GM12891 (cell line): ENCODE measurements around the gene PAX3.

Experiments
- DNase-seq: peaks from one replicate; pipeline ENCODE4 v3.0.0; 2011; ENCODE audit warnings: low spot score; ENCODE audit not compliant: insufficient read length
- FAIRE-seq: peaks from 2 replicates; lab custom pipeline; 2011; peaks lifted over from hg19 to GRCh38; lab: Jason Lieb, UNC
- PAX5 ChIP-seq: IDR thresholded peaks from 2 replicates; pipeline ENCODE4 v1.6.1; 2011; ENCODE audit warnings: low read length, moderate library complexity, mild to moderate bottlenecking; ENCODE audit not compliant: insufficient read depth, severe bottlenecking
- POLR2A ChIP-seq: IDR thresholded peaks from 2 replicates; pipeline ENCODE4 v1.6.1; 2011; ENCODE audit warnings: low read depth, low read length, control low read depth
- POLR2AphosphoS5 ChIP-seq: IDR thresholded peaks from 2 replicates; pipeline ENCODE4 v1.6.1; 2011; ENCODE audit warnings: low read depth, low read length, control low read depth
- POU2F2 ChIP-seq: IDR thresholded peaks from 2 replicates; pipeline ENCODE4 v1.6.1; 2011; ENCODE audit warnings: low read depth, mild to moderate bottlenecking, control low read depth, low read length, moderate library complexity
- SPI1 ChIP-seq: IDR thresholded peaks from 2 replicates; pipeline ENCODE4 v1.6.1; 2011; ENCODE audit warnings: low read depth, low read length, control low read depth
- TAF1 ChIP-seq: IDR thresholded peaks from 2 replicates; pipeline ENCODE4 v1.6.1; 2011; ENCODE audit warnings: low read depth, low read length, control low read depth

The PAX3 gene

DNA sequence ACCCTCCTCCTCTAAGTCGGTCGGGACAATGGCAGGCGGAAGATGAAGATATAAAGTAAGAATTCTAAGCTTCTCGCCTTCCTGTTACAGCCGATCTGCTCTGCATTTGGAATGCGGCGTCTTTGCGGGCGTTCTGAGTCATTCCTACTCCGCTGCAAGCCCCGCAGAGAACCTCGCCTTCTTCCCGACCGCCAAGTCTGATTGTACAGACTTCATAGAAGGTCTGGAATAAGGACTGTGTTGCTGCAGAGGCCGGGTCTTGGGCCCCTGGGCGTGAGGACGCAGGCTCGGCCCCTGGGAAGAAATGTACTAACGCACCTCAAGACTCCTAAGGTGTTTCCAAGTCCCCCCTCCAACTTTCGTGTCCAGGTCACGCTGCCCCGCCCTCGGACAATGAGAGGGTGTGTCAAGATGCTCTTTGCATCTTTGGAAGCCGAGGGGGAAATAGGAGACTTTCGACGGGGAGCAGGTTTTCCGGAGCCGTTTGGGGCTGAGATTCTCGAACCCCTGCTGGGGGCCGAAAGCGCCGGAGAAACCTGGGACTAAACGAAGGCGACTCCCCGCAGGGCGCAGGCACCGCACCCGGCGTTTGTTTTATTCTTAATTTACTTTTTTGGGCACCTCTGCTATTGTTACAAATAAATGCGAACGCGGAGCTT is 12.7 kb upstream of the PAX3 start:
- FAIRE-seq (no peak), DNase-seq (no peak)
- TF ChIP-seq POLR2A: no peak
- no peak for TF ChIP-seq POLR2AphosphoS5
- TF ChIP-seq SPI1: no peak
- no peak for TF ChIP-seq PAX5
- TF ChIP-seq POU2F2: no peak
- no peak for TF ChIP-seq TAF1

DNA sequence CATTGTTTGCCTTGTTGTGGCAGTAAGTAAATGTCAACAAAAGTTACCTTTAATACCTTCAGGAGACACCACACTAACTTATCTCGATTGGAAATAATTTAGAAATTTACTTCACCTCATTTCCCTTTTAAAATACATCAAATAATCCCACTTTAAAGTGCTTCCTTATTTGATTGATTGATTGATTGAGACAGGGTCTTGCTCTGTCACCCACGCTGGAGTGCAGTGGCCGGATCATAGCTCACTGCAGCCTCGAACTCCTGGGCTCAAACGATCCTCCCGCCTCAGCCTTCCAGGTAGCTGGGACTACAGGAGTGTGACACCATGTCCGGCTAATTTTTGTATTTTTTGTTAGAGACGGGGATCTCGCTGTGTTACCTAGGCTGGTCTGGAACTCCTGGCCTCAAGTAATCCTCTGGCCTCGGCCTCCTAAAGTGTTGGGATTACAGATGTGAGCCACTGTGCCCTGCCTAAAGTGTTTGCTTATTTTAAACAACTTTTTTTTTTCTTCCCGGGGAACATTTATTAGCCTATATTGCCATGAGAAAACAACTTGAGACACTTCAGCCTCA is 12.0 kb upstream of the PAX3 start:
- FAIRE-seq (no peak), DNase-seq (no peak)
- TF ChIP-seq PAX5 (no peak), POU2F2 (no peak), SPI1 (no peak)

DNA sequence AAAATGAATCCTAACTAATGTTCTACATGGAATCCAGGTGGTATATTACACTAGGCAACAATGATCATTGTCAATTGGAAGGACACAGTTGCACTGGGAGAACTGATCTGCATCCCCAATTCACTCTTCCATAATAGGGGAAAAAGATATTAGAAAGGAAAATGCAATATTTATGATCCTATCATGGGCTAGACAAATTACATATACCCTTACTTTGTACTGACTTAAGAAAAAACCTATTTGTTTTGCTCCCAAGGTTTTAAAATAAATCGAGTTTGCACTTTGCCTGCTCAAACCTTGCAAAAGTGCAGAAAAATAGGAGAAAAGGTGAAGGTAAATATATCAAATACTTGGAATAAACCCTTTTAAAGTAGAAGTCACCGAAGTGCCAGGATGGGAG is 11.0 kb upstream of the PAX3 start:
- no peak for TF ChIP-seq POU2F2
- TF ChIP-seq POLR2AphosphoS5: no peak
- no peak for TF ChIP-seq SPI1
- TF ChIP-seq POLR2A: no peak
- TF ChIP-seq PAX5: no peak
- no peak for TF ChIP-seq TAF1
- no peak for DNase-seq
- no peak for FAIRE-seq

DNA sequence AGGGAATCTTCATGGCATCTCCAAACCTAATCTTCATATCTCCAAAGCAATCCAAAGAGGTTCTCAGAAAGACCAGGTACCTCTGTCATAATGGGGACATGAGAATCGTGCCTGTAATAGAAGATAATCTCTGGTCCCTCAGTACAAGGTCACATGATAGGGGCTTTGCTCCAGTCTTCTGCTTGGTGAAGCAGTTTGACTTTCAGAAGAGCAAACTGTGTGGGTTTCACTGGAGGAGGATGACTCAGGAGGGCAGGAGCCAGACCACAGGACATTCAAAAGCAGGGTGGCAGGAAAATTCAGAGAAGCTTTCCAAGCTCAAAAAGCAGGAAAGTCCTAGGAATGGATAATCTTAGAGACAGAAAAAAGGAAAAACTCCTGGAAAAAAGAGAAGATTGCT is 10.6 kb upstream of the PAX3 start:
- DNase-seq: no peak
- TF ChIP-seq SPI1 (no peak), POLR2A (no peak)
- no peak for FAIRE-seq

DNA sequence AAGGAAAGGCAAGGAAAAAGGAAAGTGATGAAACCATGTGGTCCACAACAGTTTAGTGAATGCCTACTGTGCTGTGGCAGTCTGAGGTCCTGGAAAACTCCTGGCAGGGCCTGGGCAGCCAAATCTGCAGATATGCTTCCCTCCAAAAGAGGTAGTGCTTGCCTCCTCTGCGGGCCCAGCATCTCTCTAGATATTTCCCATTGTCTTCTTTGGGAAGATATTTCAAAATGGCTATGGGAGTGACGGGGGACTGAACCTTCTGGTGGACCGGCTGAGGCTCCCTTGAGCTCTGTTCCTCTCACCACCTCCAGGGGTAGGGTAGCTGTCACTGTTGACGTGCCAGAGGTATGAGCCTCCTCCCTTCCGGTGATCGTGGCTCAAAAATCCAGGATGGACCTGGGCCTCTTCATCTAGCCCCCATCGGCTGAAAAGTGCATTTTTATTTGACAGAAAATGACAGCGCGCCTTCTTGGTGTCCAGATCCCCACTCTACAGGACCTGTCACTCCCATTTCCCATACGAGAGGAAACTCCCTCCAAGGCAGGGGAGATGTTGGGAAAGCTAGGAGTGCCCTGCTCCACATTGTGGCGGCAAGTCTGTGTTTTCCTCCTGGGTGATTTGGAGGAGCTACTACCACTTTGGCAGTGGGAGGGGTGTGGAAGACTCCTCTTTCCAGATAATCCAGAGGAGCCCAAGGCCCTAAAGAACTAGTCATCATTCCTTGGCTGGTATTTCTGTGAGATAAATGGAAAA is 9.4 kb upstream of the PAX3 start:
- DNase-seq: no peak
- TF ChIP-seq PAX5: no peak
- TF ChIP-seq TAF1: no peak
- TF ChIP-seq POU2F2: no peak
- TF ChIP-seq SPI1: no peak
- no peak for TF ChIP-seq POLR2AphosphoS5
- TF ChIP-seq POLR2A: no peak
- no peak for FAIRE-seq

DNA sequence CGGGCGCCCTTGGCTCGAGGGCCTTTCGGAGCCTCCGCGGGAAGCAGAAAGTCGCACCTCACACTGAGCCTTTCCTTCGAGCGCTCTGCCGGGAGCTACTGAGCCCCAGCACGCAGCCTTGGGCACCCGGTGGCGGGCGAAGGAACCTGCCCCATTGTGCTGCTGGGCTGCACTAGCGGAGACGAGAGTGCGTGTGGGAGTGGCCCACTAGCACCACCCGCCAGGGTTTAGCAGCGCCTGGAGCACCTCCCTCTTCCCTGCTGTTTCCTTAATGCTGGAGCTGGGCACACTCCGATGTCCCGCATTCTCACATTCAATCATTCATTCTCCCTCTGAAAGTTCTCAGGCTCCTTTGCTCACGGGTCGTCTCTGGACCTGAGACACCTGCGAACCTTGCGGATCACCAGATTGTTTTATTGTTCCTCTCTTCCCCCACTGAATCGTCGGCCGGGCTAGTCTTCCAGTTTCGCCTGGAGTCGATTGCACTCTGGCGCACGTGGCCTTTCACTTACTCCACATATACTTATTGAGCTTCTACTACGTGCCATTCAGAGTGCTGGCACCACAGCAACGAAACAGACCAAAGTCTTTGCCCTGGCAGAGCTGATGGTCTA is 8.5 kb upstream of the PAX3 start:
- DNase-seq: no peak
- FAIRE-seq: no peak

DNA sequence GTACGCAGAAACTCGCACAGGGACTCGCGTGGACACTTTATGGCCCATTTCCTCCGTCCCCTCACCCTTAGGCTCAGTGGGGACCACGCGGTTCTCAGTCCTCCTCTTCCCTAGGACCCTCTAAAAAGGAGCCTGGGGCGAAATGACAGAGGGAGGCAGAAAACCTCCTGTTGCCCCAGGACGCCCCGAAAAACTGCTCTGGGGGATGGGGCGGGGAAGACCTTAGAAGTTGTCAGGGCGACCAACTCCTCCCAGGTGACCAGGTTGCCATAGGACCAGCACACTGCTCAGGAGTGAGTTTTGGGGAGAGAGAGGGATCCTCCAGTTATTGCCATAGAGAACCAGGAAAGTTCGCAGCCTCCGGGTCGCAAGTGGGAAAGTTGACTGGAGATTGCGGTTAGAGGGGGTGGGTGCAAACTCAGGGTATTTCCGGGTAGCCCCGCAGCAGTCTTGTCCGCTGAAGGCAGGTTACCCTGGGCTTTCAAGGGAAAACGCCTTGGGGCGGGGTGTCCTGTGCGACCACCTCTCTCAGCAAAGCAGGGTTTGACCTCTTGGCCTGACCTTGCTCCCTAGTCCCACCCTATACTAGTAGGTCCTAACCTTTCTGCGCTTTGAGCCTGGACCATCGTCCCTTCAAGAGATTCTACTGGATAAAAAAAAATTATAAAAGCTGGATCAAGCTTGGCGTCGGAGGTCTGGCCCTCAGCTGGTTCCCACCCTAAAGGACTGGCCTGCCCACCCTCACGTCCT is 7.8 kb upstream of the PAX3 start:
- FAIRE-seq: no peak
- TF ChIP-seq POLR2A (no peak), SPI1 (no peak), POU2F2 (no peak), PAX5 (no peak), TAF1 (no peak), POLR2AphosphoS5 (no peak)
- no peak for DNase-seq

More for the DNA sequence above, 8.5 kb upstream of the PAX3 start:
- no peak for TF ChIP-seq POLR2A
- TF ChIP-seq POLR2AphosphoS5: no peak
- no peak for TF ChIP-seq TAF1
- no peak for TF ChIP-seq PAX5
- no peak for TF ChIP-seq POU2F2
- TF ChIP-seq SPI1: no peak

DNA sequence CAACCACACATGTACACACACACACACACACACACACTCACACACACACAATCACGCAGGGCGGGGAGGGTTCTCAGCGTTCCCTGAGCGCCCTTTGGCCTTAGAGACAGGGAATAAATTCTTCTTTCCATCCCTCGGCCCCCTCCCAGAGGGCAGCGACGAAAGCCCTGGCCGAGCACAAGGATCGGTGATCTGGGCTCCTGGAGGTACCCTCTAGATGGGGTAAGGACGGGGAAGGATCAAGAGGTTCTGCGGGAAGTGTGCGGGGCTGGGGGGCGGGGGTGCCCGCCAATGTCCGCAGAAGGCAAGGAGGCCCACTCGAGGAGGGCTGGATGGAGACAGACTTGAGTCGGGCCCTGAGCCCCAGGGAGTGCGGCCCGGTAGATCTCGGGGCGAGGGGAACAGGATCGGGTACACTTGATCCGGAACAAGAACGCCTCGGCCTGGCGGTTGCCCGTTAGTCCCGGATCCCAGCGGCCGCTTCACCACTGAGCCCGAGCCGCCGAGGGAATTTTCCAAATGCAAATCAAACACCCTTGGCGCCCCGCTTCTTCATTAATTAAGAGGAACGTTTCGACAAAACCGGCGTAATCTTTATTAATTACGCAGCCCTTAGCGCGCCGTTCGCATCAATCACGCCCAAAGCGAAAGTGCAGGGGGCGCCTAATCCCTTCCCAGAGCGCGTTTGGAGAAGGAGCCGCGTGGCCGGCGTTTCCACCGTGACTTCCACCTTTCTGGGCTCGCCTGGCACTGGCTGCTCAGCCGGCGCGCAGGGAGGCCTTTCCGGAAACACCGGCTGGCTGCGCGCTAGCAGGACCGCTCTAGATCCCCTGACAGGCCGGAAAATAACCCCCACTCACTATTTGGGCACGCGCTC is 7.0 kb upstream of the PAX3 start:
- FAIRE-seq (peak; percentile 87), DNase-seq (no peak)
- no peak for TF ChIP-seq POLR2AphosphoS5
- no peak for TF ChIP-seq POU2F2
- no peak for TF ChIP-seq TAF1
- TF ChIP-seq PAX5: no peak
- no peak for TF ChIP-seq POLR2A
- no peak for TF ChIP-seq SPI1
